NAMALWA (cell line): ENCODE measurements around the gene CAMSAP1.

Experiments used
- DNase-seq: peaks from one replicate; pipeline ENCODE4 v3.0.0-alpha.2; 2015; ENCODE audit warnings: low spot score

CAMSAP1 gene

DNA sequence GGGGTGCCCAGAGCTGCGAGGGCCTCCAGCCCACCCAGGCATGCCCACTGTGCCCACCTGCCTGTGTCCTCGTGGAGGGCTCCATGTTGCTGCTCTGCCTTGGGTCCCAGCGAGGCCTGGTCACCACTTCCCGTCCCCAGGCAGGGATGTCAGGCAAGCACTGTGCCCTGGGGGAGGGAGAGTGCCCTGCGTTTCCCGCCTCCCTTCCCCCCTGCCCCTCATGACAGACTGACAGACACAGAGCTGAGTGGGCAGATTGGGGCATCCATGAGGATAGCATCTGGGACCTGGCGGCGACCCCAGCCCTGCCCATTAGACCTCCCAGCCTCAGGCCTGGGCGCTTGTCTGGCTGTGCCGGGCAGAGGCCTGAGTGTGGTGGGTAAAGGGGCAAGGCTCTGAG is 148.5 kb downstream of the CAMSAP1 start:
- no peak for DNase-seq
